Measurements from ENCODE around the gene C3orf22.

Gene C3orf22

DNA sequence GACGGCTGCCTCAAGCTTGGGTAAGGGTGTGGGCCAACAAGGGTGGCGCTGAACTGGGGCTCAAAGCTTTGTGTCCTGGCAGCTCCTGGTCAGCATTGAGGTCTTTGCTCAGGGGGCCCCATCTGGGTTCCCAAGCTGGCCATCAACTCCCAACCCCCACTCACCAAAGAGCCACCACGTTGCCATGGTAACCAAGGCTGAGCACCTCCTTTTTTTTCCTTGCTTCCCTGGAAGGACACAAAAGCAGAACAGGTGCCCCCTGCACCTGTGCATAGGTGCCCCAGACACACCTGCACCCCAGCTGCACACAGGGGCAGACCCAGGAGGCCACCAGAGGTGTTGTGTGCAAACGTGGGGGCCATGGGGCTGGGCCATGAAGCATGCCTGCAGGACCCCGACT lies 57.7 kb downstream of the C3orf22 start:
- H3K4me3 ChIP-seq (ENCODE audit: low read depth, low read length): no peak overlapping the region
- no peak for DNase-seq (ENCODE audit: low read depth)
- TF ChIP-seq, protein P1, sequence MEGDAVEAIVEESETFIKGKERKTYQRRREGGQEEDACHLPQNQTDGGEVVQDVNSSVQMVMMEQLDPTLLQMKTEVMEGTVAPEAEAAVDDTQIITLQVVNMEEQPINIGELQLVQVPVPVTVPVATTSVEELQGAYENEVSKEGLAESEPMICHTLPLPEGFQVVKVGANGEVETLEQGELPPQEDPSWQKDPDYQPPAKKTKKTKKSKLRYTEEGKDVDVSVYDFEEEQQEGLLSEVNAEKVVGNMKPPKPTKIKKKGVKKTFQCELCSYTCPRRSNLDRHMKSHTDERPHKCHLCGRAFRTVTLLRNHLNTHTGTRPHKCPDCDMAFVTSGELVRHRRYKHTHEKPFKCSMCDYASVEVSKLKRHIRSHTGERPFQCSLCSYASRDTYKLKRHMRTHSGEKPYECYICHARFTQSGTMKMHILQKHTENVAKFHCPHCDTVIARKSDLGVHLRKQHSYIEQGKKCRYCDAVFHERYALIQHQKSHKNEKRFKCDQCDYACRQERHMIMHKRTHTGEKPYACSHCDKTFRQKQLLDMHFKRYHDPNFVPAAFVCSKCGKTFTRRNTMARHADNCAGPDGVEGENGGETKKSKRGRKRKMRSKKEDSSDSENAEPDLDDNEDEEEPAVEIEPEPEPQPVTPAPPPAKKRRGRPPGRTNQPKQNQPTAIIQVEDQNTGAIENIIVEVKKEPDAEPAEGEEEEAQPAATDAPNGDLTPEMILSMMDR (IDR thresholded peaks at IDR 0.05; ENCODE audit: control insufficient read depth, extremely low read depth, insufficient read depth): no peak

DNA sequence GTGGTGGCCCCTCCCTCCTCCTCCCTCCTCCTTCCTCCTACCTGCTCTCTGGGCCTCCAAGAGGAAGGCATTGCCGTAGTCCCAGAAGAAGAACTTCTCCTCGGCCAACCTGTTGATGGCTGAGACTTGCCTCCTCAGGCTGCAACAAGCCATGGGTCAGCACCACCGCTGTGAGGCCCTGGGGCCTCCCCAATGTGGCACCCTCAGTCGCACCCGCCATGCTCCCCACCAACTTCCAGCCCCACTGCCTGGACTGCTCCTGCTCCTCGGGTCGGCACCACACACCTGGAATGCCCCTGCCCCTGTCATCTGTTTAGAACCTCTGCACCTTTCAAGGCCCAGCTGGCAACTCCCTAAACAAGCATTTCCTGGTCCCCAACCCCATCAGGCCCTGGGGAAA lies 58.7 kb downstream of the C3orf22 start:
- TF ChIP-seq, protein P1 (IDR thresholded peaks at IDR 0.05; ENCODE audit: control insufficient read depth, extremely low read depth, insufficient read depth): no peak
- H3K4me3 ChIP-seq (ENCODE audit: low read depth, low read length): no peak overlapping the region
- DNase-seq (ENCODE audit: low read depth): no peak
